HG03135 (cell line): ENCODE data around the gene CRACR2B.

Experiments
- ATAC-seq: cut with Tn5 transposase; IDR thresholded peaks from one replicate; pipeline ENCODE4 v1.9.1; 2021; ENCODE audit warnings: mild to moderate bottlenecking, moderate library complexity; ENCODE audit not compliant: unreplicated experiment

The CRACR2B gene

DNA sequence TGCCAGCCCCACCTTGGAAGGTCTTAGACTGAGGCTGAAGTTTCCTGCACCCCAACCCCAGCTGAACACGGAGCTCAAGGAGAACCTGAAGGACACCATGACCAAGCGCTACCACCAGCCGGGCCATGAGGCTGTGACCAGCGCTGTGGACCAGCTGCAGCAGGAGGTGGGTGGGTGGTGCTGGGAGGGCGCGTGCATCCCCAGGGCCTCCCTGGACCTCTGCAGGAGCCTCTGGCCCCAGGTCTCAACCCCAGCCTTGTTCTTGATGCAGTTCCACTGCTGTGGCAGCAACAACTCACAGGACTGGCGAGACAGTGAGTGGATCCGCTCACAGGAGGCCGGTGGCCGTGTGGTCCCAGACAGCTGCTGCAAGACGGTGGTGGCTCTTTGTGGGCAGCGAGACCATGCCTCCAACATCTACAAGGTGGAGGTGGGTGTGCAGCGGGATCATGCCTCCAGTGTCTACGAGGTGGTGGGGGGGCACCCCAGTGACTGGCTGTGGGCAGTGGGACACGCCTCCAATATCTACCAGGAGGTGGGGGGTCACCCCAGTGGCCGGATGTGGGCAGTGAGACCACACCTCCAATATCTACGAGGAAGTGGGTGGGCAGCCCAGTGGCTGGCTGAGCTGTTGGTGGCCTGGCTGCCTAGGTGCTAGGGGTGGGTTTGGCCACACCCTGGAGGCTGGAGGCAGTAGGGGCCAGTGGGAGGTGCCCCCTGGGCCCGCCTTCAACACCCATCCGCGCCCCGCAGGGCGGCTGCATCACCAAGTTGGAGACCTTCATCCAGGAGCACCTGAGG, 9.7 kb downstream of the CRACR2B start:
- no peak for ATAC-seq

- no peak for ATAC-seq
These were observed 10.2 kb downstream of the CRACR2B start for GRCh38 chr11:837990-838307.

GRCh38 chr11:838441-839279, 10.9 kb downstream of the CRACR2B start:
- ATAC-seq, result no peak

- no peak for ATAC-seq
These were observed 11.5 kb downstream of the CRACR2B start for GRCh38 chr11:839280-839623.

DNA sequence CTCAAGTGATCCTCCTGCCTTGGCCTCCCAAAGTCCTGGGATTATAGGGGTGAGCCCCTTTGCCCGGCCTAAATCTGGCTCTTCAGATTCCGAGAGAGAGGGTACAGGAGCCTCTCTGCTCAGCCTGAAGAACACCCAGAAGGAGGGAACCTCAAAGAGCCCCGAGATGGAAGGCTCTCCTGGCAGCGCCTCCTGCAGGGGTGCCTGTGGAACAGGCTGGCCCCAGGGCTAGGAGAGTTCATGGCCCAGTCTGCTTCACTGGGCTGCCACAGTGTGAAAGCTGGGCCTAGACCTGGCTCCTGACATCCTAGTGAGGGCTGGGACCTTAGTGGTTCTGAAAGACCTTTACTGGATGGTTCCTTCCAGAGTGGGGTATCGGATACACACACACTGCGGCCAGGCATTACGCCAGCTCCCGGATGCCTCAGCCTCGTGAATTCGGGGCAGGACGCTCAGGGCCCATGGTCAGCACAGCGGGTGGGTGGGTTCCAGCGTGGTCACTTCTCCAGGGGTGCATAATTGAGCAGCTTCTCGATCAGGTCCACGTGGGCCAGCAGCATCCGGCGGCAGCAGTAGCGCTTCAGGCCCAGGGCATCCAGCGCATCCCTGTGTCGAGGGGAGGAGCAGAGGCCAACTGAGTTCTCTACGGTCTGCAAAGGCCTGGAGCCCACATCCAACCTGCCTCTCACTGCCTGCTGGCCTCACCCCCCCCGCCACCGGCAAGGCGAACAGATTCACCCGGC, 12.3 kb downstream of the CRACR2B start:
- no peak for ATAC-seq

DNA sequence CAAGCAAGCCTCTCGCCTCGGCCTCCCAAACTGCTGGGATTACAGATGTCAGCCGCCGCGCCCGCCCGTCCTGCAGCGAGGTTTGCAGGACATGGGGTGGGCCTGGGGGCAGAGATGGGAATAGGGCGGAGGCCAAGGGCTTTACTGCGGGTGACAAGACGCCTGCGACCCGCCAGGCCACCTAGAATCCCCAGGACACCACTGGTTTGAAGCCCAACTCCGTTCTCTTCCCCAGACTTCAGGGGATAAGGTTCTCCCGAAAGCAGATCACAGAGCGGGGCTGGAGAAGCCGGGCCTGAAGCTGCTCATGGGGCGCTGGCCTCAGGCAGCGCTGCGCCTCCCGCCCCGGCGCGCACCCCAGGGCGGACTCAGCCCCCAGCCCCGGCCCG, 14.3 kb downstream of the CRACR2B start:
- peak; percentile 22 for ATAC-seq

DNA sequence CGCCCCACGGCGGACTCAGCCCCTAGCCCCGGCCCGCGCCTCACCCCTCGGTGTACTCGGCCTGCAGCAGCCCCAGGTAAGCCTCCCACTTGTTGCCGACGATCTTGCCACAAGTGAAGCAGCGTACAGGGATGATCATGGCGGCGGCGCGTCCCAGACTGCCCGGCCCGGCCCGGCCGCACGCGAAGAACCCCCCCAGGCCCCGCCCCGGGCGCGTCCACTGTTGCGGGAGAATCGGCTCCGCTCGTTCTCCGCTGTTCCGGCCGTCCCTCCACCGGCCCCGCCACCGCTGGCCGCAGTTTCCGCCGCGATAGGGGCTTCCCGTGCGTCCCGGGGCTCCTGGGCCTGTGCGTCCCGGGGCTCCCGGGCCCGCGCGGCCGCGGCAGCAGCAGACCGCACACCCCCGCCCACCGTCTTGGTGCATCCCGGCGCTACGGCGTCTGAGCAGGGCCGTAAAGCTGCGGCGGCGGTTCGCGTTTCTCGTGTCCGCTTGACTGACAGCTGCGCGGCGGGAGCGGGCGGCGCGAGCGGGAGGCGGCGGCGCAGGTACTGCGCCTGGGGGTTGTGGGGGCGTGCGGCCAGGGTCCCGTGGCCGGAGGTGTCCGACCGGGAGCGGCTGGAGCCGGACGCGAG, 14.8 kb downstream of the CRACR2B start, which contains the start of the genes POLR2L and TSPAN4:
TSS of gene POLR2L (minus strand) at position 160 of the 633 bp plus-strand sequence. CDS start at position 139, 21 bp downstream.
TSS of gene TSPAN4 (plus strand) at position 483 of the 633 bp plus-strand sequence. CDS start 7,453 bp downstream, outside the sequence.
- peak; percentile 57 for ATAC-seq

DNA sequence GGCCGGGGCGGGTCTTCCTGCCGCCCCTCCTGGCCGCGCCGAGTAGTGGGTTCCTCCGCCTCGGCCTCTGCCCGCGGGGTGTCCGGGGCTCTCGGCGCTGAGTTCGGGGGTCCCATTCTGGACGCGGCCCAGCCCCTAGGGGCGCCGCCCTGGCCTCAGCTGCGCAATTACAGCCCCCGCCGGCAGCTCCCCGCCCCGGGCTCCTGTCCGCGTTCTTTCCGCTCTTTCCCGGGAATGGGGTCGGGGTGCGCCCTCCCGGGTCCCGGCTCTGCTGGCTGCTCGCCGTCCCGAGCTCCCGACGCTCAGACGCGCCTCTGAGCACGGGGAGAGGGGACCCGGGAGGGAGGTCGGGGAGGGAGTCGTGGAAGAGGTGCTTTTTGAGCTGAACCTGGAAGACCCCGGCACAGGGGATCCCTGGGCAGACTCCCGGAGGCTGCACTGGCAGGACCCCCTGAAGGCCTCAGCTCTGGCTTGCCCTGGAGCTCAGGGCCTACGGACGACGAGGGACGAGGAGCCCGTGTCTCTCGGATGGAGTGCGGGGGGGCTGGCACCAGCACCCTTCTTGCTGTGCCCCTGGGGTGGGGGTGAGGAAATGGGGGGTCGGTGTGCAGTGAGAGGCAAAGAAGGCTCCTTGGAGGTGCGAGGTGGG, 15.5 kb downstream of the CRACR2B start:
- ATAC-seq, result peak; percentile 1

DNA sequence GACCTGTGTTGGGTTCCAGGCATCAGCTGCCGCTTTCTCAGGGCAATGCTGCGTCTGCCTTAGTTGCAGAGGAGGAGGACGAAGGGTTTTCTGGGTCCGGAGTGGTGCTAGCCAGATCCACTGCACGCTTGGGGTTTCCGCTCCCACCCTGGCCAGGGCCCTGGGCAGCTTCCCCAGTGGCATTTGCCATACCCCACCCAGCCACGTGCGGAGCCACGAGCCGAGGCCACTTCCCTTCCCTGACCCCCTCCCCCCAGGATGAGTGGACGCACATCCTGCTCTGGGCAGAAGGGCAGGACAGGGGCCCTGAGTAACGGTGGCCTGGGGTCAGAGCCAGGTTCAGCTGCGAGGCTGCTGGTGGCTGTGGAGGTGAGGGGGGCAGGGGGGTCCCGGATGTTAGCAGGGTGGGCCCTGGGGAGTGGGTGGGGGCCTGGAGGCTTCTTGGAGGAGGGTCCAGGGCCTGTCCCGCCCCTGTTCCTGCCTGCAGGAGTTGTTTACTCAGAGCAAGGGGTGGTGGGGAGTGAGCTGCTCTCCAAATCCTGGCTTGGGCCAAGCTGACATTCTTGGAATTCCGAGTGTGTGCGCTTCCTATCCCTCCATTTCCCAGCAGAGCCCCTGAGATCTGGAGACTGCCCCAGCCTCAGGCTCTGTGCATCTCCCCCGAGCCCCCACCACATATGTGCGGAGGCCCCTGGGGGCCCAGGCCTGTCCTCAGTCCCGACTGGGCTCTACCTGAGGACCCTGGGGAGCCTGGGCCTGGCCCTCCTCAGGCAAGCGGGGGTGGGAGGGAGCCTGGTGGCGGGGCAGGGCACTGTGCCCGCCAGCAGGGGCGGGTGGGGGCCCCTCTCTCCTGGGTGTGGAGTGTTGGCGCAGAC, 16.3 kb downstream of the CRACR2B start:
- ATAC-seq, result no peak

GRCh38 chr11:844693-845644, 17.2 kb downstream of the CRACR2B start:
- no peak for ATAC-seq

DNA sequence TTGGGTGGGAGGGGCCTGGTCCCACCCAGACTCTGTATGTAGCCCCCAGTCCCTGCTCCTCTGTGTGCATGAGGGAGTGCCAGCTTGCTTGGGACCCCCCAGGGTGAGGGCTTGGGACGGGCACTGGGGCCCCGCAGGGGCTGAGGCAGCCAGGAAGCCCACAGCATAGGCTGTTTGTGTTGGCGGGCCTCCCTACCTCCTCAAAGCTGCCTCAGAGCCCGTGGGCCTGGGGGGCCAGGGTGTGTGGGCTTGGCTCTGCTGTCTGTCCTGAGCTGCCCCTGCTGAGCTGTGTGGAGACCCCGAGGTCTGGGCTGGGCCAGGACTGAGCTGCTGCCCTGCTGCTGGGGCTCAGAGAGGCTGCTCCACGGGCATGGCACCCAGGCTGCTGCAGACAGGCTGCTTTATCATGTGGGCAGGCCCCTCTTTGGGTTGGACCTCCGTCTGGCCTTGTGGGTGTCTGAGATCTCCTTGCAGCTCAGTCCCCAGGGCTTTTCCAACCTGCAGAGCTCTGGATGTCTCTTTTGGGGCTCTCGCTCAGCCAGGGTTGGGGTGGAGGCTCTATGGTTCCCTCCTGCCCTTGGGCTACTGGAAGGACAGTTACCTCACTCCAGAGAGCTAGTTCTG, 18.3 kb downstream of the CRACR2B start:
- no peak for ATAC-seq

DNA sequence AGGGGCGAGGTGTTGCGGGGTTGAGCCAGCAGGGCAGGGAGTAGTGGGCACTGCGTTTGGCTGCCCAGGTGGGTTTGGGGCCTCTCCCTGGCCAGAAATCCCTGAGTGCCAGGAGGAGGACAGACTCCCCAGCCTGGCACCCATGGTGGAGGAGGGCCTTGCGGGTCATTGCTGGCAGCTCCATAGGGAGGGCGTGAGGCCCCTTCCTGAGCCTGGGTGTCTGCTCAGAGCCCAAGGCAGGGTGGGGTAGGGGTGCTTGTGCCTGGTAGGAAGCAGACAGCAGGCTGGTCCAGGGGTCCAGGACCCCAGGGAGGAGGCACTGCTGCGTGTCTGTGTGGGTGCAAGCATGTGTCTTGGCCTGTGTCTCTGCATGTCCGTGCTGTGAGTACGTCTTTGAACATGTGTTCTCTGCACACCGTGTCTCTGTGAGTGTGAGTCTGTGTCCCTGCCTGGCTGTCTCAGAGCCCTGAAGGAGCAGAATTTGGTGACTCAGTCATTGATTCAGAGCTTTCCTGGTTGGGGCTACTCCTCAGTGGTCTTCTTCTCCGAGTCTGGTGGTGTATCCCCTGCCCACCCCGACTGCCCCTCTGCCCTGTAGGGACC, 18.9 kb downstream of the CRACR2B start:
- ATAC-seq, result no peak

DNA sequence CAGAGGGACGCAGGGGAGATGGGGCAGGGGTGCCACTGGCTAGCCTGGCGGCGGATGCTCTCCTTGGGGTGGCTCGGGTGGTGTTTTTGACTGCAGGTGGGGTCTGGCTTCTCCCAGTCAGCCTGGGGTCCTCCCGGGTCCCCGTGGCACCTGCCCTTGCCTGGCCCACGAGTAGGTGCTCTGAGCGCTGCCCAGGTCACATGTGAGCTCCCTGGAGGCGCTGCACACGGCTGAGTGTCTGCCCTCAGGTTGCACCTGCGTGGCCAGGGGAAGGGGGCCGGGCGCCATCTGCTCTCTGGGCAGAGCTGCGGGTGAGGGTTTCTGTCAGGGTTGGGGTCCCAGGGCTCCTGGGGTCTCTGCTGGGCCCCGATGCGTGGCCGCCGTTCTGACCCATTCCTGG, 20.2 kb downstream of the CRACR2B start:
- ATAC-seq, result no peak

DNA sequence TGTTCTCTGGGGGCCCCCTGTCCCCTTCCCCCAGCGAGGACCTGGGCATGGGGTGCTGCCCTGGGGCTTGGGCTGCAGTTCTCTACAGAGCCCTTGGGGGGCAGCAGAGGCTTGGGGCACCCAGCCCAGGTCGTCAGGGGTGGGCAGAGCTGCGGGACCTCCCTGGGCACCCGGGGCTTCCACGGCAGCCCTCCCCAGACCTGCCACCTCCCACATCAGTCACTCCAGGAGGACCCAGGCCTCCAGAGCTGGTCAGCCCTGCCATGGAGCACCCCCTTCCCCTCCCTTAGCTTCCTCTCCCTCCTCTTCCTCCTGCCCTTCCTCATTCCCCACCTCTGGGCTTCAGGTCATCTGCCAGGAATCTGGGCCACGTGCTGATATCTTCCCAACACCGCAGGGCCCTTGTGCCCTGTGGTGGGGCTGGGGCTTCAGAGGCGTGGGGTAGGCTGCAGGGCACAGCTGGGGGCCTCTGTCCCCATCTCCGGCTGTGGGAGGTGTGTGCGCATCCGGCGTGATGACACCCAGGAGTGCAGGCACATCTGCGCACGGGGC, 20.7 kb downstream of the CRACR2B start:
- no peak for ATAC-seq

GRCh38 chr11:849104-849824, 21.5 kb downstream of the CRACR2B start:
- no peak for ATAC-seq

DNA sequence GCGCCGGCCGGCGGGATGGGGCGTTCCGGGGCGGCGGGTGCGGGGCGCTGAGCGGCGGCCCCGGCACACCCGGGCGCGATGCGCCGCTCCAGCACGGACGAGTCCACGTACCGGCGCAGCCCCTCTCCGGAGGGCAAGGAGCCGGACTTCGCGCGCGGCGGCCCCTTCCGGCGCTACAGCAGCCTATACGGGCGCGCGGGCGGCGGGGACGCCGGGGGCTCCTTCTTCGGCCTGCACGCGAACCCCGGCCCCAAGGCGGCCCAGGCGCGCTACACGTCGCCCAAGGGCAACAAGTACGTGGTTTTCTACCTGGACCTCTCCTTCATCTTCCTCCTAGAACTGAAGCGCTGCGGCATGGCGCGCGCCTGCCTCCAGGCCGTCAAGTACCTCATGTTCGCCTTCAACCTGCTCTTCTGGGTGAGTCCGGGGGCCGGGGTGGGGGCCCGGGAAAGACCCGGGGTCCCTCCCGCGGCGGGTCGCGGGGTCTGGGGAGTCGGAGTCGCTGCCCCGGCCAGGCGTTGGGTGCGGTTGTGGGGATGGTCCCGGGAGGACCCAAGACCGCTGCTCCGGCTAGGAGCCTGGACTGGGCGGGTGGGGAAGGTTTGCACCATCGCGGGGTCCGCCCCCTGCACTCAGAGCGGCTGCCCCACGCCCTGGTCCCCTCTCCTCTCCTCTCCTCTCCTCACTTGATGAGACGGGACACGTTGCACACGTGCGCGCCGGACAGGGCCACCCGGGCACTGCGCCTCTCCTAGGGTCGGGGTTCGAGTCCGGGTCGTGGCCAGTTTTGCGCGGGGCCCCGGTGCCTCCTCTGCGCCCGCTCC, 22.4 kb downstream of the CRACR2B start:
- ATAC-seq, result no peak
